ENCODE measurements around the gene PGBD5.
A peak's percentile ranks its signal among the peaks of the same experiment; 100 is the strongest.

The PGBD5 gene

DNA sequence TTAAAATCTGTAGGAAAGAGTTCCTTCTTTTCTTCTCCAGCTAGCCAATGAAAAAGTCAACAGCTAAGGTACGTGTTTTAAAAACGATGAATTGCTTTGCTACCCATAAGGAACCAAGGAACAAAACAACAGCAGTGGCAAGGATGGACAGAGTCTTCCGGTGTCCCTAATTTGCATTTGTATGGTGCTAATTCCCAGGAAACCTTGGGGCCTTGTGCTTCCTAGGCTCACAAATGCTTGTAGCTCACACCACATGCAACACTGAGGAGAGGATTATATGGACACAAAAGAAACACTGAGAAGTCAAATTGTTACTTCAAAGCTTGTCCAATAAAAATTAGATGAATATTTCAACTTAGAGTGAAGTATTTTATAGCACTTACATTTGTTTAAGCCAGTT is 1.8 kb upstream of the PGBD5 start:
- H3K4me3 ChIP-seq (ENCODE audit: low read depth, low read length) = no peak overlapping the region
- H3K27ac ChIP-seq = no peak overlapping the region
- TF ChIP-seq, protein P1, sequence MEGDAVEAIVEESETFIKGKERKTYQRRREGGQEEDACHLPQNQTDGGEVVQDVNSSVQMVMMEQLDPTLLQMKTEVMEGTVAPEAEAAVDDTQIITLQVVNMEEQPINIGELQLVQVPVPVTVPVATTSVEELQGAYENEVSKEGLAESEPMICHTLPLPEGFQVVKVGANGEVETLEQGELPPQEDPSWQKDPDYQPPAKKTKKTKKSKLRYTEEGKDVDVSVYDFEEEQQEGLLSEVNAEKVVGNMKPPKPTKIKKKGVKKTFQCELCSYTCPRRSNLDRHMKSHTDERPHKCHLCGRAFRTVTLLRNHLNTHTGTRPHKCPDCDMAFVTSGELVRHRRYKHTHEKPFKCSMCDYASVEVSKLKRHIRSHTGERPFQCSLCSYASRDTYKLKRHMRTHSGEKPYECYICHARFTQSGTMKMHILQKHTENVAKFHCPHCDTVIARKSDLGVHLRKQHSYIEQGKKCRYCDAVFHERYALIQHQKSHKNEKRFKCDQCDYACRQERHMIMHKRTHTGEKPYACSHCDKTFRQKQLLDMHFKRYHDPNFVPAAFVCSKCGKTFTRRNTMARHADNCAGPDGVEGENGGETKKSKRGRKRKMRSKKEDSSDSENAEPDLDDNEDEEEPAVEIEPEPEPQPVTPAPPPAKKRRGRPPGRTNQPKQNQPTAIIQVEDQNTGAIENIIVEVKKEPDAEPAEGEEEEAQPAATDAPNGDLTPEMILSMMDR (IDR thresholded peaks at IDR 0.05; ENCODE audit: low read depth, low read length) = no peak
- no peak for DNase-seq
- H3K9me3 ChIP-seq (ENCODE audit: severe bottlenecking) = no peaks in the 10 kb centered on the region
- H3K36me3 ChIP-seq = no peaks in the 10 kb centered on the region
- H3K27me3 ChIP-seq (ENCODE audit: insufficient read depth, low read depth, severe bottlenecking) = peaks cover 10% of the 10 kb centered on the region

DNA sequence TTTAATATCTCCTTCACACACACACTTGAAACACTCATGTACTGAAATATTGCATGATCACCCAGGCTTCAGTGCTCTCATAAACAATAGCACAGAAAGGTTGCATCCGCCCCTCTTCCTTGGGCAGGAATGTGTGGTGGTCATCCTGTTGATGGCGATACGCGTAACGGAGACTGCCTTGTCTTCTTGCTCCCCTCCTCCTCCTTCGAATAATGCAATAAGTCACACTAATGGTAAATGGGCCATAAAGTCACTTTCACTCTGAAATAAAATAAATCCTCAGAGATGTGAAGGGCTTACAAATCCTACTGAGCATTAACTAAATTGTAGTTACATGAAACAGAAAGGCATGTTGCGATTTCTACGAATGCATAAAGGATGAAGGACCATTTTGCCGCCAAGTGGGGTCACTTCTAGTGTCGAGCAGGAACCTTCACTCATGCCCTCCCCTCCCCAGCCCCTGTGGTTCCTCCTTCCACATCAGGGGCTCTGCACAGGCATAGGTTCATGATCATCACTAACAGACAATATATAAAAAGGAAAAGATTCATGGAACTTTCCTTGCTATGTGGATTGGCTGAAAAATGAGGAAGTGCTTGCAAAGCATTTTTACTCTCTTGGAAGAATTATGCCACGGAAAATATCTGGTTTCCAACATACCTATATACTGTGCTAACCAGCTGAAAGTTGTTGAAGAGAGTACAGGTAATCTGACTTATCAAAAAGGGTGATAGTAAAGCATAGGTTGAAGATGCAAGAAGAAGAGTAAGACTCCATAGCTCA is 1.2 kb upstream of the PGBD5 start:
- TF ChIP-seq, protein P1 (IDR thresholded peaks at IDR 0.05; ENCODE audit: low read depth, low read length) = no peak
- Histone ChIP-seq H3K36me3 (no peaks in the 10 kb centered on the region), H3K4me3 (ENCODE audit: low read depth, low read length) (peak overlapping the region; percentile 67), H3K27ac (no peak overlapping the region), H3K9me3 (ENCODE audit: severe bottlenecking) (no peaks in the 10 kb centered on the region), H3K27me3 (ENCODE audit: insufficient read depth, low read depth, severe bottlenecking) (peaks cover 10% of the 10 kb centered on the region)
- no peak for DNase-seq

DNA sequence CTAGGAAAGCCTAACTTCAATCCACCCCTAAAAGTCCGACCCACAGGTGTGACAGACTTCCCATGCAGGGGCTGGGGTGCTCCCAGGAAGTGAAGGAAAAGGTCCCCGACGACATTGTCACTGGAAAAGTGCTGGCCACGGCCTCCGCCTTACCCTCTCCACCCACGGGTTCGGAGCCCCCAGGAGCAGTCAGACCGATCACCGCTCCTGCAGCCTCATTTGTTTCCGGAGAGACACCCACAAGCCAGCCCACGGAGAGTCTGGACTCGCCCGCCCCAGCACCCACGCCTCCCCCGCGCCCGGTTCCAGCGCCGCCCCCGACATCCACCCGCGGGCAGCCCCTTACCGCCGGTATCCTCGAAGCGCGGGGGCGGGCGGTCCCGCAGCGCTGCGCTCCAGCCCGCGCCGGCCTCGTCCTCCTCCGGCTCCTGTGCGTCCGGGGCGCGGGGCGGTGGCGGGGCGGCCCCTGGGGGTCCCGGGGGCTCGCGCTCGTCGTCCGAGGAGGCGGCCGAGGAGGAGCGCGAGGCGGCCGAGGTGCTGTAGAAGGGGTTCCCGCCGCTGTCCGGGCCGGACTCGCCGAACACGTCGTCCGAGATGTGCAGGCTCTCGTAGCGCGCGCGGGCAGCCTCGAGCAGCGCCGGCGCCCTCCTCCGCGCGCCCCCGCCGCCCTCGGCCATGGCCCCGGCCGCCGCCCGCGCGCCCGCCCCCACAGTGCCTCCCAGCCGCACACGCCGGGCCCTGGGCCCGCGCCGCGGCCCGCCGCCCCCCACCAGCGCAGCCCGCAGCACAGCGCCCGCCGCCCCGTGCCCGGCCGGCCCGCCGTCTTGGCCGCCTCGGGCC is 660 bp downstream of the PGBD5 start:
- Histone ChIP-seq H3K4me3 (ENCODE audit: low read depth, low read length) (peak overlapping the region; percentile 60), H3K27me3 (ENCODE audit: insufficient read depth, low read depth, severe bottlenecking) (peaks cover 10% of the 10 kb centered on the region), H3K9me3 (ENCODE audit: severe bottlenecking) (peaks cover under 1% of the 10 kb centered on the region), H3K27ac (no peak overlapping the region), H3K36me3 (0 out of 2 replicates have a peak, but pooled peaks cover under 1% of the 10 kb centered on the region)
- peak; percentile 37 for DNase-seq
- TF ChIP-seq, protein P1 (IDR thresholded peaks at IDR 0.05; ENCODE audit: low read depth, low read length) = no peak

DNA sequence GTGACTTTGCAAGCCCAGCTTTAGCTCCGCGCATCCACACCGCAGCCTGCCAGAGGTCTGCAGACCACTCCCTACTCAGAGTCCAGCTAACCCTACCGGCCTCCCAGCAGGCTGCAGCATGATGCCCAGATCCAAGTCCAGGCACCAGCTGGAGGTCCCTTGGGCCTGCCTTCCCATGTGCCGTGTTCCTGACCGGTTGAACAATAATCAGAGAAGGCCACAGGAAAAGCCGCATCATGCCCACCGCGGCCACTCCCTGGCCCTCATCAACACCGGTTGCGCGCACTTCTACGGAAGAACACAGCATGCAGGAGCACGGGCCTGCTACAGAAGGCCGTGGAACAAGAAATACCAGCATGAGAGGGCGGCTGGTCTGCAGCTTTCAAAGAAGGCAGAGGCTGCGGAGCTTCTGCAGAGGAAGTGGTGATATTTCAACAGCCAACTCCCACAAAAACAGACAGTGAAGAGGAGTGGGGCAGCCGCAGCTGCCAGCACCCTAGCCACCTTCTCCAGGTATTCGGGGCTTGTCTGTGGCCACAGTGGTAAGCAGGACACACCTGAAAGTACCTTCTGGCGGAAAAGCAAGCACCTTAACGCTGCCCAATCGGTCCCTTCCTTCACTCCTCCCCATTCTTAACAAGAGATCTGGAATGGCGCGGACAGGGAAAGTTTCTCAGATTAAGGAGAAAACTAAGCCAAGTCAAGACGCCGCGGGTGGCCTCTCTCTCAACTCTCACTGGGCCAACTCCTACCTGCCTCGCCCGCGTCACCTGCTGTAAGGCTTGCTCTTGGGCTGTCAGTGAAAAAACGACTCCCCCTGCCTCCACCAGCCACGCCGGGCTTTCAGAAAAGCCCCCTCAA is 1.5 kb downstream of the PGBD5 start:
- H3K36me3 ChIP-seq = 0 out of 2 replicates have a peak, but pooled peaks cover 3% of the 10 kb centered on the region
- no peak overlapping the region for H3K27ac ChIP-seq
- H3K27me3 ChIP-seq (ENCODE audit: insufficient read depth, low read depth, severe bottlenecking) = peaks cover 10% of the 10 kb centered on the region
- DNase-seq = no peak
- H3K4me3 ChIP-seq (ENCODE audit: low read depth, low read length) = peak overlapping the region; percentile 60
- TF ChIP-seq, protein P1 (IDR thresholded peaks at IDR 0.05; ENCODE audit: low read depth, low read length) = no peak
- H3K9me3 ChIP-seq (ENCODE audit: severe bottlenecking) = peaks cover 3% of the 10 kb centered on the region

DNA sequence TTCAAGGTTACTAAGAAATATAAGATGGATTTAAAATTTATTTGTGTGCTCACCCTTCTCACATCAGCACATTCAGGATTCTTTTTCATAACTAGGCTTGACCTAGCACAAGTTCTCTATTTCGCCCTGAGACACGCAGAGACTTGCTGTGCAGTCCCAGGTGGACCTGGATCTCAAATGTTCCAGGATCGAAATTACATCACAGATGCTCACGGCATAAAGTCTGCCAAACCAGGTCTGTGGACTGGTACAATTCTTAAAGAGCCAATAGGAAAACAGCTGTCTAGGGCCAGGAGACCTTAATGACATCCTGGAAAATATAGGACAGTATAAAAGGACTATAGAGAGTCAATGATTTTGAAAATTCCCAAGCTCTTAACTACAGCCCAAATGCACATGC is 2.2 kb downstream of the PGBD5 start:
- H3K27ac ChIP-seq = no peak overlapping the region
- DNase-seq = no peak
- H3K36me3 ChIP-seq = peaks cover 6% of the 10 kb centered on the region
- peaks cover 10% of the 10 kb centered on the region for H3K27me3 ChIP-seq (ENCODE audit: insufficient read depth, low read depth, severe bottlenecking)
- no peak overlapping the region for H3K4me3 ChIP-seq (ENCODE audit: low read depth, low read length)
- peaks cover 3% of the 10 kb centered on the region for H3K9me3 ChIP-seq (ENCODE audit: severe bottlenecking)
- TF ChIP-seq, protein P1 (IDR thresholded peaks at IDR 0.05; ENCODE audit: low read depth, low read length) = no peak
